Activated CD4-positive, alpha-beta T cell treated with anti-CD3 and anti-CD28 coated beads for 24 hours (primary cell): ENCODE measurements around the gene RBM33.
"Not testable (repeated sequence)": the region's sequence is repeated elsewhere in the genome, so short reads cannot be mapped to it uniquely, and the experiment has no call there.

Source experiments
- DNase-seq, 2 donors: peaks; one replicate each; pipeline ENCODE4 v3.0.0-alpha.2; 2020; ENCODE audit warnings: low read depth in 2 of 2

Gene RBM33

GRCh38 chr7:155808549-155809331 lies 164.3 kb downstream of the RBM33 start:
- no peak for DNase-seq

GRCh38 chr7:155809332-155809946 lies 165.0 kb downstream of the RBM33 start:
- DNase-seq: no peak

- no peak for DNase-seq
These were observed 165.7 kb downstream of the RBM33 start for GRCh38 chr7:155809947-155810769.

GRCh38 chr7:155810770-155811559 lies 166.5 kb downstream of the RBM33 start:
- DNase-seq: no peak

- DNase-seq: no peak
These were observed 167.1 kb downstream of the RBM33 start for GRCh38 chr7:155811560-155811894.

- no peak for DNase-seq
These were observed 167.7 kb downstream of the RBM33 start, which contains the start of gene SHH for GRCh38 chr7:155811895-155812761. Gene SHH (minus strand): TSS chr7:155812463. CDS start chr7:155812122, 341 bp downstream.

- no peak for DNase-seq
These were observed 168.7 kb downstream of the RBM33 start for GRCh38 chr7:155813125-155813524.

GRCh38 chr7:155813546-155814315 lies 169.3 kb downstream of the RBM33 start:
- DNase-seq: no peak

- DNase-seq: no peak
These were observed 170.1 kb downstream of the RBM33 start for GRCh38 chr7:155814316-155815276.

- peak; percentile 38 to 74 for DNase-seq
These were observed 171.1 kb downstream of the RBM33 start for GRCh38 chr7:155815332-155816191.

GRCh38 chr7:155816192-155816508 lies 171.7 kb downstream of the RBM33 start:
- DNase-seq: no peak

GRCh38 chr7:155816996-155817395 lies 172.5 kb downstream of the RBM33 start:
- no peak for DNase-seq

GRCh38 chr7:155817515-155817914 lies 173.1 kb downstream of the RBM33 start:
- not testable (repeated sequence) for DNase-seq

GRCh38 chr7:155818154-155818819 lies 173.8 kb downstream of the RBM33 start:
- DNase-seq: no peak

- DNase-seq: no peak
These were observed 174.3 kb downstream of the RBM33 start for GRCh38 chr7:155818820-155819168.

GRCh38 chr7:155819186-155819585 lies 174.7 kb downstream of the RBM33 start:
- no peak for DNase-seq

- no peak for DNase-seq
These were observed 175.8 kb downstream of the RBM33 start for GRCh38 chr7:155820246-155820645.

- no peak for DNase-seq
These were observed 176.3 kb downstream of the RBM33 start for GRCh38 chr7:155820788-155821187.
